PFSK-1 (cell line): ENCODE data around the gene SEC14L1.

Experiments
- FOXP2 ChIP-seq: optimal IDR thresholded peaks from 2 replicates; pipeline ENCODE3; 2011; ENCODE audit warnings: borderline replicate concordance, control low read depth, inconsistent platforms; ENCODE audit not compliant: insufficient read depth; ENCODE audit errors: extremely low read length, extremely low read depth
- POLR2AphosphoS5 ChIP-seq: IDR thresholded peaks from 2 replicates; pipeline ENCODE4 v1.6.1; 2012; ENCODE audit warnings: low read depth, mild to moderate bottlenecking, control low read depth, low read length, moderate library complexity
- REST ChIP-seq, 2 experiments: IDR thresholded peaks; 2 replicates each; pipeline versions ENCODE4 v1.6.1 to v1.8.0; 2011 to 2012; ENCODE audit warnings: low read depth in 2 of 2, low read length in 2 of 2, control low read depth in 1 of 2, inconsistent platforms in 1 of 2, mild to moderate bottlenecking in 1 of 2, moderate library complexity in 1 of 2; ENCODE audit not compliant: insufficient read depth in 1 of 2
- SIN3A ChIP-seq: IDR thresholded peaks from 2 replicates; pipeline ENCODE4 v1.6.1; 2012; ENCODE audit warnings: mild to moderate bottlenecking, low read length, moderate library complexity, borderline replicate concordance; ENCODE audit not compliant: insufficient read depth
- TAF1 ChIP-seq: IDR thresholded peaks from 2 replicates; pipeline ENCODE4 v1.6.1; 2012; ENCODE audit warnings: low read length, control low read depth, borderline replicate concordance; ENCODE audit not compliant: insufficient read depth

The SEC14L1 gene

GRCh38 chr17:77204536-77204935, 63.8 kb downstream of the SEC14L1 start:
- TF ChIP-seq TAF1: no peak
- no peak for TF ChIP-seq SIN3A
- TF ChIP-seq FOXP2: no peak
- no peak for TF ChIP-seq REST (IDR thresholded peaks at IDR 0.05; ENCODE audit: insufficient read depth in 1 of 2, low read depth in 2 of 2, low read length in 2 of 2)
- TF ChIP-seq POLR2AphosphoS5: no peak

GRCh38 chr17:77205396-77206125, 64.8 kb downstream of the SEC14L1 start:
- TF ChIP-seq TAF1 (no peak), POLR2AphosphoS5 (no peak), SIN3A (no peak), REST (IDR thresholded peaks at IDR 0.05; ENCODE audit: insufficient read depth in 1 of 2, low read depth in 2 of 2, low read length in 2 of 2) (no peak), FOXP2 (no peak)

- TF ChIP-seq SIN3A (no peak), POLR2AphosphoS5 (no peak), REST (IDR thresholded peaks at IDR 0.05; ENCODE audit: insufficient read depth in 1 of 2, low read depth in 2 of 2, low read length in 2 of 2) (0 out of 4 replicates have a peak, but pooled peaks of 1 of the 2 experiments have one; percentile 38), TAF1 (peak; percentile 31; the same call in 1 of the 2 replicates)
Observed at GRCh38 chr17:77206158-77206956, 65.6 kb downstream of the SEC14L1 start.

- no peak for TF ChIP-seq TAF1
- TF ChIP-seq FOXP2: no peak
- TF ChIP-seq POLR2AphosphoS5: no peak
- TF ChIP-seq SIN3A: no peak
- TF ChIP-seq REST (IDR thresholded peaks at IDR 0.05; ENCODE audit: insufficient read depth in 1 of 2, low read depth in 2 of 2, low read length in 2 of 2): no peak
Observed at GRCh38 chr17:77207689-77208216, 67.0 kb downstream of the SEC14L1 start.
